ENCODE results near the gene WBP11. TPM values are rescaled to one million over a fixed set of nuclear protein-coding genes. Genes with fewer than 3 reads are reported as not detected.

The WBP11 gene
- total RNA-seq, 1 experiment from 2014 or later: 67.4 TPM

DNA sequence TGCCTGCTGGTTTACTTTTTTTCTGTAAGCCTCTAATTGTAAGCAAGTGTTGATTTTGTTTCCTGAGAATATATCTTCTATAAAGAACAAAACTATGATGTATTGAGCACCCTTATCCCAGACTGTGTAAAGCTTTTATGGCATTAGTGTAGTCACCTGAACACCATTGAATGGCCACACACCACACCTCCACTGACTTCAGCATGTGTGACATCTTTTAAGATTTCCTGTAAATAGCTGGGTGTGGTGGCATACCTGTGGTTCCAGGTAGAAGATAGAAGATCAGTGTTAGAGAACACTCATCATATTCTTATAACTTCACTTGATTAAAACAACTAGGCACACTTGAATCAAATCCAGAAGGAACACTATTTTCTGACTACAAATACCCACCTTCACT lies 51.3 kb downstream of the WBP11 start:
- H4K20me1 ChIP-seq (ENCODE audit: insufficient read depth): no peaks in the 10 kb centered on the region
- no TSS peak for BruUV-seq (replicated peaks)
- ChIA-PET RAD21 (ENCODE audit: low non-redundant PET in 1 of 2, low total read pairs in 2 of 2, uncharacterized antibody in 2 of 2, unreplicated experiment in 2 of 2) (no interaction called here), POLR2A (no interaction called here), CTCF (no interaction called here)
- H3K27me3 ChIP-seq (ENCODE audit: insufficient read depth, low read length): no peaks in the 10 kb centered on the region
- peaks cover 0 to 4% of the 10 kb centered on the region in 2 experiments; a peak in 1 of 4 replicates for H3K4me1 ChIP-seq (ENCODE audit: control insufficient read depth in 1 of 2, insufficient read depth in 2 of 2, low read length in 2 of 2)
- TF ChIP-seq, protein P1, sequence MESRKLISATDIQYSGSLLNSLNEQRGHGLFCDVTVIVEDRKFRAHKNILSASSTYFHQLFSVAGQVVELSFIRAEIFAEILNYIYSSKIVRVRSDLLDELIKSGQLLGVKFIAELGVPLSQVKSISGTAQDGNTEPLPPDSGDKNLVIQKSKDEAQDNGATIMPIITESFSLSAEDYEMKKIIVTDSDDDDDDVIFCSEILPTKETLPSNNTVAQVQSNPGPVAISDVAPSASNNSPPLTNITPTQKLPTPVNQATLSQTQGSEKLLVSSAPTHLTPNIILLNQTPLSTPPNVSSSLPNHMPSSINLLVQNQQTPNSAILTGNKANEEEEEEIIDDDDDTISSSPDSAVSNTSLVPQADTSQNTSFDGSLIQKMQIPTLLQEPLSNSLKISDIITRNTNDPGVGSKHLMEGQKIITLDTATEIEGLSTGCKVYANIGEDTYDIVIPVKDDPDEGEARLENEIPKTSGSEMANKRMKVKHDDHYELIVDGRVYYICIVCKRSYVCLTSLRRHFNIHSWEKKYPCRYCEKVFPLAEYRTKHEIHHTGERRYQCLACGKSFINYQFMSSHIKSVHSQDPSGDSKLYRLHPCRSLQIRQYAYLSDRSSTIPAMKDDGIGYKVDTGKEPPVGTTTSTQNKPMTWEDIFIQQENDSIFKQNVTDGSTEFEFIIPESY (IDR thresholded peaks at IDR 0.05; ENCODE audit: extremely low read depth, insufficient replicate concordance, low read length): no peak
- TF ChIP-seq EZH2phosphoT487 (IDR thresholded peaks at IDR 0.05; ENCODE audit: borderline replicate concordance) (no peak), SIN3A (IDR thresholded peaks at IDR 0.05; ENCODE audit: low read depth) (no peak), JUND (IDR thresholded peaks at IDR 0.05) (no peak), YY1 (IDR thresholded peaks at IDR 0.05; ENCODE audit: extremely low read depth, insufficient replicate concordance, low read depth, low read length) (no peak), FOSL1 (IDR thresholded peaks at IDR 0.05; ENCODE audit: low read depth) (no peak)
- TF ChIP-seq, protein P2, sequence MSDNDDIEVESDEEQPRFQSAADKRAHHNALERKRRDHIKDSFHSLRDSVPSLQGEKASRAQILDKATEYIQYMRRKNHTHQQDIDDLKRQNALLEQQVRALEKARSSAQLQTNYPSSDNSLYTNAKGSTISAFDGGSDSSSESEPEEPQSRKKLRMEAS (IDR thresholded peaks at IDR 0.05): no peak
- TF ChIP-seq, protein P3, sequence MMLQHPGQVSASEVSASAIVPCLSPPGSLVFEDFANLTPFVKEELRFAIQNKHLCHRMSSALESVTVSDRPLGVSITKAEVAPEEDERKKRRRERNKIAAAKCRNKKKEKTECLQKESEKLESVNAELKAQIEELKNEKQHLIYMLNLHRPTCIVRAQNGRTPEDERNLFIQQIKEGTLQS (IDR thresholded peaks at IDR 0.05): no peak
- H3K9me2 ChIP-seq (ENCODE audit: insufficient read depth): no peaks in the 10 kb centered on the region
- H3K36me3 ChIP-seq (ENCODE audit: control insufficient read depth in 1 of 2, insufficient read depth in 2 of 2, low read length in 2 of 2): no peaks in the 10 kb centered on the region
- intact Hi-C loops (cut with micrococcal nuclease): no loop called here
- H2AFZ ChIP-seq (ENCODE audit: low read depth, low read length, poor library complexity, severe bottlenecking): no peak overlapping the region
- no peaks in the 10 kb centered on the region for H3K79me2 ChIP-seq (ENCODE audit: insufficient read depth, low read length)
- ATAC-seq (no peak), DNase-seq (ENCODE audit: low read depth, low spot score) (no peak)
- no peak overlapping the region for H3K4me3 ChIP-seq (replicated peaks in 1 of 2; ENCODE audit: low read depth in 1 of 2, low read length in 2 of 2)
- no peaks in the 10 kb centered on the region for H3K9me3 ChIP-seq (ENCODE audit: control insufficient read depth in 1 of 2, insufficient read depth in 1 of 2, low read depth in 1 of 2, low read length in 2 of 2)
- no peak overlapping the region for H3K4me2 ChIP-seq (ENCODE audit: low read length)
- H3K27ac ChIP-seq (ENCODE audit: low read depth, low read length): no peak overlapping the region
- H3K9ac ChIP-seq (ENCODE audit: low read length): no peak overlapping the region

DNA sequence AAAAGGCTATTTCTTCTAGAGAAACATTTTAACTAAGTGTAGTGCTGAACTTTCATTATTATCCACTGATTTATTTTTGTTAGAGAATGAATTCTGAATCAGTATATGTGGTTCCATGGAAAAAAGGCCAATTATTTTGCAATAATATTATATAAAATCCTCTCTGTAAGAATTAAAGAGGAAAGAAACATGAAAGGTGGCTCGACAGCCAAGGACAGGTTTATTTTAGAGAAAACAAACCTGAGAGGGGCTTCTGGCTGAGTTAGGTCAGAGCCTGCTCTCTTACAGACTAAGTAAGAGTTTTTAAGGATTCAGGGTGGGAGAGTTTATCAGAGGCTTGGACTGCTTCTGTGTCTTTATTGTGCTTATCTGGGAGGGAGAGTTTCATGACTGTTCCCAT lies 60.2 kb downstream of the WBP11 start:
- Histone ChIP-seq H3K4me1 (ENCODE audit: control insufficient read depth in 1 of 2, insufficient read depth in 2 of 2, low read length in 2 of 2) (no peaks in the 10 kb centered on the region), H3K79me2 (ENCODE audit: insufficient read depth, low read length) (no peaks in the 10 kb centered on the region), H3K4me2 (ENCODE audit: low read length) (no peak overlapping the region), H3K9me2 (ENCODE audit: insufficient read depth) (no peaks in the 10 kb centered on the region), H3K36me3 (ENCODE audit: control insufficient read depth in 1 of 2, insufficient read depth in 2 of 2, low read length in 2 of 2) (no peaks in the 10 kb centered on the region), H3K27me3 (ENCODE audit: insufficient read depth, low read length) (no peaks in the 10 kb centered on the region), H3K27ac (ENCODE audit: low read depth, low read length) (no peak overlapping the region), H3K9ac (ENCODE audit: low read length) (no peak overlapping the region), H3K9me3 (ENCODE audit: control insufficient read depth in 1 of 2, insufficient read depth in 1 of 2, low read depth in 1 of 2, low read length in 2 of 2) (no peaks in the 10 kb centered on the region), H2AFZ (ENCODE audit: low read depth, low read length, poor library complexity, severe bottlenecking) (no peak overlapping the region), H4K20me1 (ENCODE audit: insufficient read depth) (no peaks in the 10 kb centered on the region), H3K4me3 (replicated peaks in 1 of 2; ENCODE audit: low read depth in 1 of 2, low read length in 2 of 2) (no peak overlapping the region)
- ChIA-PET CTCF (no interaction called here), RAD21 (ENCODE audit: low non-redundant PET in 1 of 2, low total read pairs in 2 of 2, uncharacterized antibody in 2 of 2, unreplicated experiment in 2 of 2) (no interaction called here), POLR2A (no interaction called here)
- intact Hi-C loops (cut with micrococcal nuclease): no loop called here
- ATAC-seq (no peak), DNase-seq (ENCODE audit: low read depth, low spot score) (no peak)
- no TSS peak for BruUV-seq (replicated peaks)
- TF ChIP-seq SIN3A (IDR thresholded peaks at IDR 0.05; ENCODE audit: low read depth) (no peak), POLR2A (IDR thresholded peaks at IDR 0.05; ENCODE audit: borderline replicate concordance, extremely low read depth, insufficient read depth, insufficient read length) (no peak), JUND (IDR thresholded peaks at IDR 0.05) (no peak), CBX3 (IDR thresholded peaks at IDR 0.05; ENCODE audit: low read depth) (no peak)
